GM18867 (cell line): ENCODE data around the gene ARL3.
"Not testable (repeated sequence)": the region's sequence is repeated elsewhere in the genome, so short reads cannot be mapped to it uniquely, and the experiment has no call there.

Source experiments
- ATAC-seq: cut with Tn5 transposase; IDR thresholded peaks from one replicate; pipeline ENCODE4 v1.9.1; 2021; ENCODE audit warnings: mild to moderate bottlenecking, moderate library complexity; ENCODE audit not compliant: unreplicated experiment

Gene ARL3

GRCh38 chr10:102713814-102714620, at the start of gene ARL3:
Gene ARL3, minus strand, starts transcription at chr10:102714397. Its CDS starts 122 bp downstream, at chr10:102714275.
- ATAC-seq, result peak; percentile 77

- no peak for ATAC-seq
Measured at GRCh38 chr10:102763037-102763607, 48.9 kb upstream of the ARL3 start.

GRCh38 chr10:102762401-102763015, 48.3 kb upstream of the ARL3 start:
- no peak for ATAC-seq

- ATAC-seq, result no peak
Measured at GRCh38 chr10:102761981-102762380, 47.8 kb upstream of the ARL3 start.

- no peak for ATAC-seq
Measured at GRCh38 chr10:102759497-102760210, 45.5 kb upstream of the ARL3 start.

- ATAC-seq, result not testable (repeated sequence)
Measured at GRCh38 chr10:102758933-102759262, 44.7 kb upstream of the ARL3 start.

- no peak for ATAC-seq
Measured at GRCh38 chr10:102758240-102758932, 44.2 kb upstream of the ARL3 start.

GRCh38 chr10:102757323-102757722, 43.1 kb upstream of the ARL3 start:
- ATAC-seq, result no peak

- no peak for ATAC-seq
Measured at GRCh38 chr10:102753718-102754117, 39.5 kb upstream of the ARL3 start.

GRCh38 chr10:102752934-102753664, 38.9 kb upstream of the ARL3 start:
- ATAC-seq, result no peak

- no peak for ATAC-seq
Measured at GRCh38 chr10:102752266-102752930, 38.2 kb upstream of the ARL3 start.

GRCh38 chr10:102745157-102745556, 31.0 kb upstream of the ARL3 start:
- no peak for ATAC-seq

GRCh38 chr10:102744374-102745051, 30.3 kb upstream of the ARL3 start:
- ATAC-seq, result peak; percentile 2

GRCh38 chr10:102743588-102744373, 29.6 kb upstream of the ARL3 start, which contains the start of gene WBP1L:
Gene WBP1L, plus strand, starts transcription at chr10:102743948. Its CDS starts 106 bp downstream, at chr10:102744054.
- ATAC-seq, result peak; percentile 94

GRCh38 chr10:102743078-102743587, 28.9 kb upstream of the ARL3 start:
- no peak for ATAC-seq

GRCh38 chr10:102742313-102742712, 28.1 kb upstream of the ARL3 start:
- not testable (repeated sequence) for ATAC-seq

GRCh38 chr10:102741726-102742237, 27.6 kb upstream of the ARL3 start:
- no peak for ATAC-seq

- no peak for ATAC-seq
Measured at GRCh38 chr10:102740229-102740628, 26.0 kb upstream of the ARL3 start.
